ENCODE results near the gene MYRIP. TPM values are rescaled to one million over a fixed set of nuclear protein-coding genes. Genes with fewer than 3 reads are reported as not detected.

Gene MYRIP
- total RNA-seq, 4 donors from 2014 or later: 3.5 to 31.1 (median 12.1) TPM

DNA sequence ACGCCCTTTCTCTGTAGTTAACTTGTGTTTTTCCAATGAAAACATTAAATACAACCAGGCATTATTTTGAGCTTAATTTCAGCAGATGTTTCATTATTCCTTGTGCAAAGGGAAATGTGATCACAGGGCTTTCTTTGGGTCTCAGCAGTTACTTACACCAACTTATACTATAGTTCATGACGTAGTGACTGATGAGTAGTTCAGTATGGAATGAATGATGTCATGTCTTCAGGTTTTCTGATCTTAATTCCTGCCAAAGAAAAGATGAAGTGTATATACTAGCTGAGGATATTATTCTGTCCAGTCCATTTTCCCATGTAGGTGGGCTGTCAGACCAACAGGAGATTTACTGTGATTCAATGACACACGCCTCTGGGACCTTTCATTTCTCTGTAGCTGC is 61.3 kb downstream of the MYRIP start:
- TF ChIP-seq, protein P1, sequence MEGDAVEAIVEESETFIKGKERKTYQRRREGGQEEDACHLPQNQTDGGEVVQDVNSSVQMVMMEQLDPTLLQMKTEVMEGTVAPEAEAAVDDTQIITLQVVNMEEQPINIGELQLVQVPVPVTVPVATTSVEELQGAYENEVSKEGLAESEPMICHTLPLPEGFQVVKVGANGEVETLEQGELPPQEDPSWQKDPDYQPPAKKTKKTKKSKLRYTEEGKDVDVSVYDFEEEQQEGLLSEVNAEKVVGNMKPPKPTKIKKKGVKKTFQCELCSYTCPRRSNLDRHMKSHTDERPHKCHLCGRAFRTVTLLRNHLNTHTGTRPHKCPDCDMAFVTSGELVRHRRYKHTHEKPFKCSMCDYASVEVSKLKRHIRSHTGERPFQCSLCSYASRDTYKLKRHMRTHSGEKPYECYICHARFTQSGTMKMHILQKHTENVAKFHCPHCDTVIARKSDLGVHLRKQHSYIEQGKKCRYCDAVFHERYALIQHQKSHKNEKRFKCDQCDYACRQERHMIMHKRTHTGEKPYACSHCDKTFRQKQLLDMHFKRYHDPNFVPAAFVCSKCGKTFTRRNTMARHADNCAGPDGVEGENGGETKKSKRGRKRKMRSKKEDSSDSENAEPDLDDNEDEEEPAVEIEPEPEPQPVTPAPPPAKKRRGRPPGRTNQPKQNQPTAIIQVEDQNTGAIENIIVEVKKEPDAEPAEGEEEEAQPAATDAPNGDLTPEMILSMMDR (IDR thresholded peaks at IDR 0.05): no peak
- no peak for TF ChIP-seq POLR2A (IDR thresholded peaks at IDR 0.05)
- Histone ChIP-seq H3K4me1 (no peaks in the 10 kb centered on the region), H3K27ac (no peak overlapping the region), H3K36me3 (no peaks in the 10 kb centered on the region), H3K4me3 (no peak overlapping the region), H3K9me3 (no peaks in the 10 kb centered on the region), H3K27me3 (no peaks in the 10 kb centered on the region)
- no peak for DNase-seq
- intact Hi-C loops (cut with DNase I; ENCODE audit: low total_unique reads): no loop called here

DNA sequence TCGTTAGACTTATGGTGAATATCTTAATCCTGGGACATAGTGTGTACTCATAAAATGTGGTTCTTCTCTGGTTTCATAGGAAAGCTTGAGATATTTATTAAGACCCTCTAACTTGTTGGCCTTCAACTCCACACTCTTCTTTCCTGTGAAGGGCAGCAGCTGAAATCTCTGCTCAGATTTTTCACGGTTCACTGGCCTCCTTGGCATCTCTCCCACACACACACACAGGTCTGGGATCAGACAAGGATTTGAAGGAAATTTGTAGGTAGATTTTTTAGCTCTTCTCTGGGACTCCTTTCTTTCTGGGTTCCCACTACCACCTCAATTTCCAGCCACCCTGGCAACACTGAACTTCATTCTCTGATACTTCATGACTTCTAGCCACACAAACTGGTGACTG is 70.2 kb downstream of the MYRIP start:
- Histone ChIP-seq H3K4me1 (no peaks in the 10 kb centered on the region), H3K4me3 (no peak overlapping the region), H3K36me3 (no peaks in the 10 kb centered on the region), H3K27me3 (no peaks in the 10 kb centered on the region), H3K27ac (no peak overlapping the region), H3K9me3 (no peaks in the 10 kb centered on the region)
- no peak for TF ChIP-seq POLR2A (IDR thresholded peaks at IDR 0.05)
- TF ChIP-seq, protein P1 (IDR thresholded peaks at IDR 0.05): no peak
- intact Hi-C loops (cut with DNase I; ENCODE audit: low total_unique reads): no loop called here
- no peak for DNase-seq

- DNase-seq: no peak
- no peak overlapping the region for H3K4me3 ChIP-seq
- intact Hi-C loops (cut with DNase I; ENCODE audit: low total_unique reads): no loop called here
These were observed 72.7 kb downstream of the MYRIP start for GRCh38 chr3:39882111-39882510.

DNA sequence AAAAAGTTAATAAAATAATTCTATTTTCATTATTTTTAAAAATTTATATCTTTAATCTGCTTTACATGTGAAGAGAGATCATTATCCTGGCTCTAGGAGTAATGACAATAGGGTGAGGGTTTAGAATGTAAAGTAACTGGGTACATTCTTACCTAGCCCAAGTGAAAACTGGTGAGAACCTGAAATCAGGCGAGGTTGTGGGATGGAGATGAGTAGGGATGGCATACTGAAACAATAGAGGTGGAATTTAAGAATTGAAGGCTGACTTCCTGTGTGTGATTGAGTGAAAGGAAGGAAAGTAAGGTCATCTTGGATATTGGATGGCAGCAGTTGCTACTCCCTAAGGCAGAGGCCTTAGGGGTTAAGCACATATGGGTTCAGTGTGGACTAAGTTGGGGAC is 82.7 kb downstream of the MYRIP start:
- H3K27me3 ChIP-seq: no peaks in the 10 kb centered on the region
- no peaks in the 10 kb centered on the region for H3K9me3 ChIP-seq
- H3K27ac ChIP-seq: no peak overlapping the region
- intact Hi-C loops (cut with DNase I; ENCODE audit: low total_unique reads): no loop called here
- TF ChIP-seq, protein P1 (IDR thresholded peaks at IDR 0.05): no peak
- no peak for TF ChIP-seq POLR2A (IDR thresholded peaks at IDR 0.05)
- H3K4me1 ChIP-seq: no peaks in the 10 kb centered on the region
- DNase-seq: no peak
- no peaks in the 10 kb centered on the region for H3K36me3 ChIP-seq
- no peak overlapping the region for H3K4me3 ChIP-seq

More at GRCh38 chr3:39882111-39882510, 72.7 kb downstream of the MYRIP start:
- Histone ChIP-seq H3K27me3 (no peaks in the 10 kb centered on the region), H3K4me1 (no peaks in the 10 kb centered on the region), H3K9me3 (no peaks in the 10 kb centered on the region), H3K36me3 (no peaks in the 10 kb centered on the region), H3K27ac (no peak overlapping the region)
- TF ChIP-seq, protein P1 (IDR thresholded peaks at IDR 0.05): no peak
- TF ChIP-seq POLR2A (IDR thresholded peaks at IDR 0.05): no peak

- intact Hi-C loops (cut with DNase I; ENCODE audit: low total_unique reads): no loop called here
- Histone ChIP-seq H3K36me3 (no peaks in the 10 kb centered on the region), H3K9me3 (no peaks in the 10 kb centered on the region), H3K27me3 (no peaks in the 10 kb centered on the region), H3K27ac (no peak overlapping the region), H3K4me3 (no peak overlapping the region), H3K4me1 (no peaks in the 10 kb centered on the region)
- DNase-seq: no peak
- no peak for TF ChIP-seq POLR2A (IDR thresholded peaks at IDR 0.05)
- TF ChIP-seq, protein P1 (IDR thresholded peaks at IDR 0.05): no peak
These were observed 86.8 kb downstream of the MYRIP start for GRCh38 chr3:39896184-39896583.

Measured in uterus (tissue), 4 donors.